ENCODE measurements around the gene CFDP1.

DNA sequence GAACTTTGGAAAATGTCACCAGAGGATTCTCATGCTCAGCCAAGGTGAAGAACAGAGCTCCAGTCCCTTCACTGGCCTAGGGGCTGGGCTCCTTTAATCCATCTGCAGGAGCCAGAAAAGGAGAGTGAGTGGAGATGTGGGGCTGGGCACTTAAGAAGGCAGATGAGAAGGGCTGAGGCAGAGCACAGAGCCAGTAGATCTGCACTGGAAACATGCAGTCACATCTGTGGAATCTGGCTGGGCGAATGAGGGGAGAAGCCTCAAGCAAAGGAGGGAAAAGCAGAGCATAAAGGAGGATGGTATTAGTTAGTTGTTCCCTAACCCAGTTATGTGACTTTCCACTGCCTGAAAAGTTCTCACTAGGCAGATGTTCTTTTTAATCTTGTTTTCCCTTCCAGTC, 131.5 kb downstream of the CFDP1 start:
- TF ChIP-seq, protein P1, sequence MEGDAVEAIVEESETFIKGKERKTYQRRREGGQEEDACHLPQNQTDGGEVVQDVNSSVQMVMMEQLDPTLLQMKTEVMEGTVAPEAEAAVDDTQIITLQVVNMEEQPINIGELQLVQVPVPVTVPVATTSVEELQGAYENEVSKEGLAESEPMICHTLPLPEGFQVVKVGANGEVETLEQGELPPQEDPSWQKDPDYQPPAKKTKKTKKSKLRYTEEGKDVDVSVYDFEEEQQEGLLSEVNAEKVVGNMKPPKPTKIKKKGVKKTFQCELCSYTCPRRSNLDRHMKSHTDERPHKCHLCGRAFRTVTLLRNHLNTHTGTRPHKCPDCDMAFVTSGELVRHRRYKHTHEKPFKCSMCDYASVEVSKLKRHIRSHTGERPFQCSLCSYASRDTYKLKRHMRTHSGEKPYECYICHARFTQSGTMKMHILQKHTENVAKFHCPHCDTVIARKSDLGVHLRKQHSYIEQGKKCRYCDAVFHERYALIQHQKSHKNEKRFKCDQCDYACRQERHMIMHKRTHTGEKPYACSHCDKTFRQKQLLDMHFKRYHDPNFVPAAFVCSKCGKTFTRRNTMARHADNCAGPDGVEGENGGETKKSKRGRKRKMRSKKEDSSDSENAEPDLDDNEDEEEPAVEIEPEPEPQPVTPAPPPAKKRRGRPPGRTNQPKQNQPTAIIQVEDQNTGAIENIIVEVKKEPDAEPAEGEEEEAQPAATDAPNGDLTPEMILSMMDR (IDR thresholded peaks at IDR 0.05), result no peak
- no peak for TF ChIP-seq EP300 (IDR thresholded peaks at IDR 0.05; ENCODE audit: low read depth)
- no peak for TF ChIP-seq POLR2A (IDR thresholded peaks at IDR 0.05)
